Lower lobe of right lung (tissue), 2 donors: Measurements from ENCODE around the gene NT5DC2. TPM values are rescaled to one million over a fixed set of nuclear protein-coding genes. Genes with fewer than 3 reads are reported as not detected.
A peak's percentile ranks its signal among the peaks of the same experiment; 100 is the strongest.

ENCODE experiments used
- ATAC-seq, 2 donors: fragments of 200-7000 bp; cut with Tn5 transposase; one replicate each; pipeline ENCODE4 v1.9.1; 2020 to 2022; ENCODE audit warnings: mild to moderate bottlenecking in 2 of 2, moderate library complexity in 2 of 2
- DNase-seq: peaks from one replicate; pipeline ENCODE4 v3.0.0-alpha.2; 2020
- H3K27ac ChIP-seq: fragments of 200-600 bp; one replicate; pipeline ENCODE4 v1.8.0; 2022
- H3K27me3 ChIP-seq: fragments of 200-600 bp; one replicate; pipeline ENCODE4 v1.8.0; 2022; ENCODE audit warnings: low read depth
- H3K36me3 ChIP-seq: fragments of 200-600 bp; one replicate; pipeline ENCODE4 v1.8.0; 2022; ENCODE audit warnings: mild to moderate bottlenecking
- H3K4me1 ChIP-seq: fragments of 200-600 bp; one replicate; pipeline ENCODE4 v1.8.0; 2022
- H3K4me3 ChIP-seq: fragments of 200-600 bp; one replicate; pipeline ENCODE4 v1.8.0; 2022; ENCODE audit warnings: mild to moderate bottlenecking
- H3K9me3 ChIP-seq: fragments of 200-600 bp; one replicate; pipeline ENCODE4 v1.8.0; 2022
- CTCF ChIP-seq: fragments of 200-600 bp; IDR thresholded peaks from one replicate; pipeline ENCODE4 v1.8.0; 2022; ENCODE audit warnings: antibody characterized with exemption, mild to moderate bottlenecking
- intact Hi-C: fragments of 100-400 bp; cut with DNase I; formaldehyde crosslinking; loops from one replicate; pipeline ENCODE4 v1.11.0; 2022
- total RNA-seq: library from RNA; stranded (reverse); fragmentation: NEBNext Ultra II Directional; extraction: Animal tissue kit (Norgen Biotek cat#: 25700); gene quantifications from one replicate; pipeline ENCODE4 v1.2.1, GENCODE V29; 2021
- donor health status: DM: no; HTN: yes; CAD: no; lungs with severe emphysema.

Gene NT5DC2
- total RNA-seq, 1 donor from 2014 or later, result 28.5 TPM

GRCh38 chr3:52532517-52532837 is 1.2 kb downstream of the NT5DC2 start:
- Histone ChIP-seq H3K4me1 (peaks cover 65% of the 10 kb centered on the region), H3K27me3 (no peaks in the 10 kb centered on the region), H3K4me3 (peak overlapping the region; percentile 70), H3K36me3 (peaks cover 13% of the 10 kb centered on the region), H3K9me3 (no peaks in the 10 kb centered on the region), H3K27ac (peak overlapping the region; percentile 60)
- ATAC-seq, result no peak
- no peak for DNase-seq
- TF ChIP-seq CTCF, result no peak
- intact Hi-C loops, result no loop called here

GRCh38 chr3:52531860-52532516 is 1.7 kb downstream of the NT5DC2 start:
- H3K9me3 ChIP-seq, result no peaks in the 10 kb centered on the region
- H3K27ac ChIP-seq, result peak overlapping the region; percentile 60
- no peak for TF ChIP-seq CTCF
- peak overlapping the region; percentile 70 for H3K4me3 ChIP-seq
- DNase-seq, result no peak
- ATAC-seq, result no peak
- H3K36me3 ChIP-seq, result peaks cover 13% of the 10 kb centered on the region
- H3K4me1 ChIP-seq, result peaks cover 66% of the 10 kb centered on the region
- intact Hi-C loops, result no loop called here
- no peaks in the 10 kb centered on the region for H3K27me3 ChIP-seq

GRCh38 chr3:52530918-52531826 is 2.5 kb downstream of the NT5DC2 start:
- TF ChIP-seq CTCF, result no peak
- peaks cover 13% of the 10 kb centered on the region for H3K36me3 ChIP-seq
- no peaks in the 10 kb centered on the region for H3K9me3 ChIP-seq
- no peaks in the 10 kb centered on the region for H3K27me3 ChIP-seq
- ATAC-seq, result no peak
- H3K4me3 ChIP-seq, result no peak overlapping the region
- H3K4me1 ChIP-seq, result peaks cover 74% of the 10 kb centered on the region
- H3K27ac ChIP-seq, result peak overlapping the region; percentile 60
- intact Hi-C loops, result no loop called here
- no peak for DNase-seq

- H3K36me3 ChIP-seq, result peaks cover 16% of the 10 kb centered on the region
- DNase-seq (no peak), ATAC-seq (no peak)
- peak overlapping the region; percentile 54 for H3K27ac ChIP-seq
- H3K4me1 ChIP-seq, result peaks cover 77% of the 10 kb centered on the region
- no peak for TF ChIP-seq CTCF
- H3K27me3 ChIP-seq, result no peaks in the 10 kb centered on the region
- no peak overlapping the region for H3K4me3 ChIP-seq
- intact Hi-C loops, result no loop called here
- no peaks in the 10 kb centered on the region for H3K9me3 ChIP-seq
These were observed 4.0 kb downstream of the NT5DC2 start for GRCh38 chr3:52529376-52530333.
